Endometrial microvascular endothelial cells (primary cell): ENCODE measurements around the gene TLE2. TPM values are rescaled to one million over a fixed set of nuclear protein-coding genes. Genes with fewer than 3 reads are reported as not detected.
"Not testable (repeated sequence)": the region's sequence is repeated elsewhere in the genome, so short reads cannot be mapped to it uniquely, and the experiment has no call there.

Experiments used
- in situ Hi-C: cut with HindIII; loops from 2 replicates; pipeline ENCODE4 v1.10.0; 2017; ENCODE audit warnings: low sequenced_read_pairs, low pct_unique_long_range_greater_than_20kb; ENCODE audit errors: inconsistent ontology term
- total RNA-seq: library from RNA; depleted of rRNA; stranded (reverse); fragments of >200 nt; gene quantifications from one replicate; pipeline ENCODE4 v1.2.3, GENCODE V29; 2015; ENCODE audit errors: inconsistent ontology term

Gene TLE2
- total RNA-seq, 1 donor from 2014 or later, result 11.3 TPM

GRCh38 chr19:2994588-2995131, 34.4 kb downstream of the TLE2 start:
- in situ Hi-C loops, result no loop called here

- in situ Hi-C loops, result no loop called here
Observed at GRCh38 chr19:2993579-2993978, 35.5 kb downstream of the TLE2 start.

- in situ Hi-C loops, result no loop called here
Observed at GRCh38 chr19:2992958-2993357, 36.1 kb downstream of the TLE2 start.

- in situ Hi-C loops, result not testable (repeated sequence)
Observed at GRCh38 chr19:2992333-2992732, 36.7 kb downstream of the TLE2 start.

GRCh38 chr19:2989236-2989946, 39.7 kb downstream of the TLE2 start:
- in situ Hi-C loops, result no loop called here

GRCh38 chr19:2988568-2988967, 40.5 kb downstream of the TLE2 start:
- in situ Hi-C loops, result no loop called here

GRCh38 chr19:2987797-2988196, 41.3 kb downstream of the TLE2 start:
- in situ Hi-C loops, result no loop called here

- in situ Hi-C loops, result no loop called here
Observed at GRCh38 chr19:2986951-2987524, 42.0 kb downstream of the TLE2 start.

- in situ Hi-C loops, result no loop called here
Observed at GRCh38 chr19:2984215-2984528, 44.9 kb downstream of the TLE2 start.

GRCh38 chr19:2983351-2984214, 45.5 kb downstream of the TLE2 start:
- in situ Hi-C loops, result no loop called here

- in situ Hi-C loops, result no loop called here
Observed at GRCh38 chr19:2982983-2983350, 46.1 kb downstream of the TLE2 start.

- in situ Hi-C loops, result no loop called here
Observed at GRCh38 chr19:2982561-2982960, 46.5 kb downstream of the TLE2 start.

GRCh38 chr19:2981898-2982297, 47.2 kb downstream of the TLE2 start:
- in situ Hi-C loops, result no loop called here

- in situ Hi-C loops, result no loop called here
Observed at GRCh38 chr19:2978772-2979171, 50.3 kb downstream of the TLE2 start.

- in situ Hi-C loops, result no loop called here
Observed at GRCh38 chr19:2978166-2978767, 50.8 kb downstream of the TLE2 start.

GRCh38 chr19:2977746-2978138, 51.3 kb downstream of the TLE2 start:
- in situ Hi-C loops, result no loop called here

- in situ Hi-C loops, result no loop called here
Observed at GRCh38 chr19:2977001-2977745, 51.9 kb downstream of the TLE2 start, which contains the start of gene TLE6. TSS of gene TLE6 (plus strand) at chr19:2977564. CDS start at chr19:2978234, 670 bp downstream.

GRCh38 chr19:2976609-2977000, 52.5 kb downstream of the TLE2 start:
- in situ Hi-C loops, result no loop called here
